ENCODE results near the gene ZNF197. TPM values are rescaled to one million over a fixed set of nuclear protein-coding genes. Genes with fewer than 3 reads are reported as not detected.
"Not testable (repeated sequence)": the region's sequence is repeated elsewhere in the genome, so short reads cannot be mapped to it uniquely, and the experiment has no call there.

The ZNF197 gene
- total and polyA plus RNA-seq, 3 donors from 2014 or later: 11.9 to 23.6 (median 21.1) TPM

DNA sequence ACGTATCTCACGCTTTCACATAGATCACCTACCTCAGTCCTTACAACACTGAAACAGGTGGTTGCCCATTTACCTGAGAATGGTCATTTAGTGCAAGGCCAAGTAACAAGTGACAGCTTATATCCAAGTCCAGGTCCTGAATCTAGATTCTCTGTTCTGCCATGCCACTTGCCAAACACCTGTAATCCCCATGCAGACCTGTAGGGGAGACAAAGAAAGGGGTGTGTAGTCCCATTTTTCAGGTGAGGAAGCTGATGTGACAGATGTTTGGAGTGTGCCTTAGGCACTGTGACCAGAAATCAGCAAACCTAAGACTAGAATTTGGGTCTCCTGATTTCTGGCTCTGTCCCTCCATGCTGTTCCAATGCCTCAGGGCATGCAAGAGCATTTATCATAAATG lies 36.4 kb downstream of the ZNF197 start:
- WGBS, 2 donors: 94 to 97% methylated on average over 2 of the region's 2 CpGs
- TF ChIP-seq, protein P1, sequence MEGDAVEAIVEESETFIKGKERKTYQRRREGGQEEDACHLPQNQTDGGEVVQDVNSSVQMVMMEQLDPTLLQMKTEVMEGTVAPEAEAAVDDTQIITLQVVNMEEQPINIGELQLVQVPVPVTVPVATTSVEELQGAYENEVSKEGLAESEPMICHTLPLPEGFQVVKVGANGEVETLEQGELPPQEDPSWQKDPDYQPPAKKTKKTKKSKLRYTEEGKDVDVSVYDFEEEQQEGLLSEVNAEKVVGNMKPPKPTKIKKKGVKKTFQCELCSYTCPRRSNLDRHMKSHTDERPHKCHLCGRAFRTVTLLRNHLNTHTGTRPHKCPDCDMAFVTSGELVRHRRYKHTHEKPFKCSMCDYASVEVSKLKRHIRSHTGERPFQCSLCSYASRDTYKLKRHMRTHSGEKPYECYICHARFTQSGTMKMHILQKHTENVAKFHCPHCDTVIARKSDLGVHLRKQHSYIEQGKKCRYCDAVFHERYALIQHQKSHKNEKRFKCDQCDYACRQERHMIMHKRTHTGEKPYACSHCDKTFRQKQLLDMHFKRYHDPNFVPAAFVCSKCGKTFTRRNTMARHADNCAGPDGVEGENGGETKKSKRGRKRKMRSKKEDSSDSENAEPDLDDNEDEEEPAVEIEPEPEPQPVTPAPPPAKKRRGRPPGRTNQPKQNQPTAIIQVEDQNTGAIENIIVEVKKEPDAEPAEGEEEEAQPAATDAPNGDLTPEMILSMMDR (IDR thresholded peaks at IDR 0.05): no peak
- no peak for TF ChIP-seq POLR2A (IDR thresholded peaks at IDR 0.05)
- H3K9me3 ChIP-seq: no peaks in the 10 kb centered on the region
- no peak for DNase-seq
- no peaks in the 10 kb centered on the region for H3K4me1 ChIP-seq
- no peak overlapping the region for H3K27ac ChIP-seq
- no peak overlapping the region for H3K4me3 ChIP-seq
- intact Hi-C loops (cut with DNase I; ENCODE audit: low total_unique reads): no loop called here
- no peaks in the 10 kb centered on the region for H3K36me3 ChIP-seq (ENCODE audit: low read depth, missing control alignments)
- no peaks in the 10 kb centered on the region for H3K27me3 ChIP-seq

DNA sequence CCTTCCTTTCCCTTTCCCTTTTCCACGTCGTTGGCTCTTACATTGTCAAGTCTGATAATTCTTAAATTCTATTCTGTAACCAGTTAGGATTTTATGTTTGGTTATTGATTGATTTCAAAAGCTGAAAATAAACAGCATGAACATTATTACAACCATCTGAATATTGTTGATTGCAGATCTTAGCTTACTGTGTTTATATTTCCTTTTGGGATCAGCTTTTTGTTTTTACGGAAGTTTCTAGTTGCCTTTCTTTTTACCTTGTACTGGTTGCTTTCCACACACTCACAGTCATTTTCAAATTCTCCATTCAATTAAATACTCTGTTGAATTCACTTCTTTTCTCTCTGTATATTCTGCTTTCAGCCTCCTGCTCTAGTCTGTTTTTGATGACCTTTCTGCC lies 40.3 kb downstream of the ZNF197 start:
- TF ChIP-seq, protein P1 (IDR thresholded peaks at IDR 0.05): no peak
- WGBS, 2 donors: 93 to 95% methylated on average over 3 of the region's 3 CpGs
- no peaks in the 10 kb centered on the region for H3K4me1 ChIP-seq

DNA sequence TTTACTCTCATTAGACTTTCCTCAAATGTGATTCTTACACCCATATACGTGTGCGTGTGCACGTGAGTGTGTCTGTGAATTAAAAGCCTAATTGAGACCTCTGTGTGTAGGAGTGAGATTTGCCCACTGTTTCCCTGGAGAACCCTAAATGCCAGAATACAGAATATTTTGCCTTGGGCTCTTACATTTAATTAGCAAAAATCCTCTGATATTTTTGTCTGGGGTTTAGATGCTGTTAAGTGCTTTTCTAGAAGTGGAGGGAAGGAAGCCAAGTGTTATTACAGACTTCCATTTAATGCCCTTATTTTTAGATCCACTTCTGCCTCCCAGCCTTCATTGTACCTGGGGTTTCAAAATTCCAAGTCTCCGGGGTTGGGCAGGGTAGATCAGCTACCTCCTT lies 41.5 kb downstream of the ZNF197 start:
- 90 to 96% methylated on average over 4 of the region's 4 CpGs for WGBS, 2 donors
- H3K4me1 ChIP-seq: no peaks in the 10 kb centered on the region
- H3K9me3 ChIP-seq: no peaks in the 10 kb centered on the region
- no peaks in the 10 kb centered on the region for H3K27me3 ChIP-seq
- no peak overlapping the region for H3K27ac ChIP-seq
- H3K4me3 ChIP-seq: no peak overlapping the region
- intact Hi-C loops (cut with DNase I; ENCODE audit: low total_unique reads): no loop called here
- H3K36me3 ChIP-seq (ENCODE audit: low read depth, missing control alignments): no peaks in the 10 kb centered on the region
- no peak for TF ChIP-seq POLR2A (IDR thresholded peaks at IDR 0.05)
- TF ChIP-seq, protein P1 (IDR thresholded peaks at IDR 0.05): no peak
- no peak for DNase-seq

More for the DNA sequence above, 40.3 kb downstream of the ZNF197 start:
- intact Hi-C loops (cut with DNase I; ENCODE audit: low total_unique reads): no loop called here
- H3K27ac ChIP-seq: no peak overlapping the region
- H3K27me3 ChIP-seq: no peaks in the 10 kb centered on the region
- no peaks in the 10 kb centered on the region for H3K36me3 ChIP-seq (ENCODE audit: low read depth, missing control alignments)
- no peak for DNase-seq
- H3K4me3 ChIP-seq: no peak overlapping the region
- no peaks in the 10 kb centered on the region for H3K9me3 ChIP-seq

DNA sequence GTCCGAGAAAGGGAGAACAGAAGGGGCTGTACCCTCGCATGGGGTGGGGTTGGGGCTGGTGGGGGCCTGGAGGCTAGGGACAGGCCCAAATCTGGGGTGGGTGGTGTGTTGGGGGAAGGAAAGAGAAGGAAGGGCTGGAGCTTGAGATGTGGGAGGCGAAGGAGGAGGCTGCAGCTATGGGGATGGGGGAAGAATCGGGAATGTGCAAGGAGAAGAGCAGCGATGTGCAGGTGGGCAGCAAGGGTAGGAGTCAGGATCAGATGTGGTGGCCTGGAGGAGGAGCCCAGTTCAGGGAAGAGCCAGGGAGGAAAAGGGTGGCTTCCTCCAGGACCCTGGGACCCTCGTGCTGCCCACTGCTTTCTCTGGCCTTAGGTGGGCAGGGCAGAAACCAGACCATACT lies 44.9 kb downstream of the ZNF197 start:
- WGBS, 2 donors: 84 to 86% methylated on average over 6 of the region's 6 CpGs
- intact Hi-C loops (cut with DNase I; ENCODE audit: low total_unique reads): no loop called here
- Histone ChIP-seq H3K4me1 (no peaks in the 10 kb centered on the region), H3K36me3 (ENCODE audit: low read depth, missing control alignments) (no peaks in the 10 kb centered on the region), H3K4me3 (no peak overlapping the region), H3K27me3 (no peaks in the 10 kb centered on the region), H3K27ac (no peak overlapping the region), H3K9me3 (no peaks in the 10 kb centered on the region)
- no peak for DNase-seq
- TF ChIP-seq POLR2A (IDR thresholded peaks at IDR 0.05): no peak
- TF ChIP-seq, protein P1 (IDR thresholded peaks at IDR 0.05): no peak

DNA sequence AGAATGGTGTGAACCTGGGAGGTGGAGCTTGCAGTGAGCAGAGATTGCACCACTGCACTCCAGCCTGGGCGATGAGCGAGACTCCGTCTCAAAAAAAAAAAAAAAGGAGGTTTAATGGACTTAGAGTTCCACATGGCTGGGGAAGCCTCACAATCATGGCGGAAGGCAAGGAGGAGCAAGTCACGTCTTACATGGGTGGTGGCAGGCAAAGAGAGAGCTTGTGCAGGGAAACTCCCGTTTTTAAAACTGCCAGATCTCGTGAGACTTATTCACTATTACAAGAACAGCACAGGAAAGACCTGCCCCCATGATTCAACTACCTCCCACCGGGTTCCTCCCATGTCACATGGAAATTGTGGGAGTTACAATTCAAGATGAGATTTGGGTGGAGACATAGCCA lies 48.6 kb downstream of the ZNF197 start:
- WGBS, 2 donors: 89 to 96% methylated on average over 8 of the region's 8 CpGs
- H3K27ac ChIP-seq: not testable (repeated sequence)

More for the DNA sequence above, 48.6 kb downstream of the ZNF197 start:
- H3K4me1 ChIP-seq; H3K27me3 ChIP-seq; DNase-seq; H3K4me3 ChIP-seq; intact Hi-C loops (cut with DNase I; ENCODE audit: low total_unique reads); H3K36me3 ChIP-seq (ENCODE audit: low read depth, missing control alignments); H3K9me3 ChIP-seq: not testable (repeated sequence)
